GM19239 (cell line): Measurements from ENCODE around the gene ARL8A.
"Not testable (repeated sequence)": the region's sequence is repeated elsewhere in the genome, so short reads cannot be mapped to it uniquely, and the experiment has no call there.

ENCODE experiments used
- DNase-seq: peaks from one replicate; pipeline ENCODE4 v3.0.0; 2011; ENCODE audit warnings: low spot score; ENCODE audit not compliant: insufficient read length
- FAIRE-seq: peaks from 2 replicates; lab custom pipeline; 2011; peaks lifted over from hg19 to GRCh38; lab: Jason Lieb, UNC

ARL8A gene

GRCh38 chr1:202143768-202144401 is 652 bp downstream of the ARL8A start:
- DNase-seq, result peak; percentile 63

DNA sequence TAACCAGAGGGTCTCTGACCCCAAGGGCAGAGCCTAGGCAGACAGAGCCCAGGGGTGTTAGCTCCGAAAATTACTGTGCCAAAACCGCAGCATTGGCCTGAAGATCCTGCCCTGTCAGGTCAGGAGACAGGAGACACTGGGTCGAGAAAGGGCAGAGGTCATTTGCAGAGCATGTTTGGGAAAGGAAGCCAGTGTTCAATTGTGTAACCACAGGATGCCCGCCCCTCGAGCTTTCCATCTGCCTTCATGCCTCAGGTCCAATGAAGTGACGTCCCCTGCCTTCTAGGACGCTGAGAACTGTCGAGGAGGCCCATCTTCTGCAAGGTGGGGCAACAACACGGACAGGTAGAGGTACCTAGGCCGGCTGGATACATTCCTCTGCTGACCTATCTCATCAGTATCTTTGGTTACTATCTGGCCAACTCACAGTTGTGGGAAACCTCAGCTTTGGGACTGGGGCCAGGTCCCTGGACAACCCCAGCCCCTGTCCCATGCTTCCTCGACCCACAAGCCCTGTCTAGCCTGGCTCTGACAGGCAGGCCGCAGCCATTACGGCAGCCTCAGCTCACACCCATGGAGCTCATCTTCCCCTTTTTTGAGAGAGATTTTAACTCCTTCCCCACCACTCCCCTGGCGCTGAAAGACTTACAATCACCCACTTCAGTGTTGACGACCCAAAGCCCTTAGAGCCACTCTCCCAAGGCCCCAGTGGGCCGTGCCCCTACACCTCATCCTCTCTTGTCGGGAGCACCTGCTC is 1.3 kb downstream of the ARL8A start:
- FAIRE-seq, result no peak
- DNase-seq, result peak; percentile 56

More at GRCh38 chr1:202143768-202144401, 652 bp downstream of the ARL8A start:
- no peak for FAIRE-seq

DNA sequence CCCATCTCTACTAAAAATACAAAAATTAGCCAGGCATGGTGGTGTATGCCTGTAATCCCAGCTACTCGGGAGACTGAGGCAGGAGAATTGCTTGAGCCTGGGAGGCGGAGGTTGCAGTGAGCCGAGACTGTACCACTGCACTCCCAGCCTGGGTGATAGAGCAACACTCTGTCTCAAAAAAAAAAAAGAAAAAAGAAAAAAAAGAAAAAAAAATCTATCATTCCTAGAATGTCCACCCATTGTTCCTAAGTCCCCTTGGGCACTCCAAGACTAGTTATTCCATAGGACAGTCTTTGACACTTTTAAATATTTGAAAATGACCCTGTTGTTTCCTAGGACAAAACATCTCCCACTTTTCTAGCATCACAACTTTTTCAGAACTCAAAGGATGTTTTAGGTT is 3.1 kb downstream of the ARL8A start:
- FAIRE-seq, result not testable (repeated sequence)

GRCh38 chr1:202140833-202141232 is 3.7 kb downstream of the ARL8A start:
- FAIRE-seq, result no peak

More for the DNA sequence above, 3.1 kb downstream of the ARL8A start:
- not testable (repeated sequence) for DNase-seq

GRCh38 chr1:202135221-202135721 is 9.3 kb downstream of the ARL8A start:
- FAIRE-seq (peak; percentile 90), DNase-seq (peak; percentile 91)

More at GRCh38 chr1:202140833-202141232, 3.7 kb downstream of the ARL8A start:
- no peak for DNase-seq

DNA sequence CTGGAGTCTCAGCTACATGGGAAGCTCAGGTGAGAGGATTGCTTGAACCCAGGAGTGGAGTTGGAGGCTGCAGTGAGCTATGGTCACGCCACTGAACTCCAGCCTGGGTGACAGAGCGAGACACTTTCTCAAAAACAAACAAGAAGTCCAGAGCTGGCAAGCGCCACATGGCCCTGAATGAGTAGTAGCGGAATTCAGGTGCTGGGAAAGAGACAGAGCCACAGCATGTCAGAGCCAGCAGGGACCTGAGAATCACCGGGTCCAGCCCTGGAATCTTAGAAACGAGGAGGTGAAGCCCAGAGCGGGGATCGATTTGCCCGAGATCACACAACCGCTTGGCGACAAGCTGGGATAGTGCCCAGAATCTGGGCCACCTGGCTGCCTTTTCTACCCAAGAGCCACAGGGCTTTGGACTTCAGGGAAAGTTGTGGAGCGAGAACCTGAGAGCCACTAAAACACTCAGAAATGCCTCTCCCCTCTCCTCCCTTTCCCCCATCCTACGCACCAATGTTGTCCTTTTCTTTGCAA is 9.8 kb downstream of the ARL8A start:
- DNase-seq (no peak), FAIRE-seq (no peak)

- FAIRE-seq (no peak), DNase-seq (no peak)
These were observed 10.5 kb downstream of the ARL8A start for GRCh38 chr1:202133989-202134388.

DNA sequence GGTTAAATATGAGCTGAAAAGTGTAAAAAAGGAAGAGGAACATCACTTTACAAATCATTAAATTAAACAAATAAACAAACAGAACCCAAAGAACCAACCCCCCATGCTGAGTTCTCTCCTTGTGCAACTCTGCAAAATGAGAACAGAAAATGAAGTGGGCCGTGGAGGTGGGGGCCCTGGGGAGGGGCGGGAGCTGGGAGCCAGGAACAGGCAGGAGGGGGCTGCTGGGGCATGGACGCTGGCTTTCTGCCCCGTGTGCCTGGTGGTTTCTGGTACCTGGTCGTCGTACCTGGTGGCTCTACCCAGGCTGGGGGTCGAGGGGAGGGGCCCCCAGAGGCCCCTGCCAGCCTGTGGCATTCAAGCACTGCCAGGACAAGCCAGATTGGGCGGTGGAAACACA is 11.0 kb downstream of the ARL8A start:
- FAIRE-seq, result no peak
- DNase-seq, result no peak

DNA sequence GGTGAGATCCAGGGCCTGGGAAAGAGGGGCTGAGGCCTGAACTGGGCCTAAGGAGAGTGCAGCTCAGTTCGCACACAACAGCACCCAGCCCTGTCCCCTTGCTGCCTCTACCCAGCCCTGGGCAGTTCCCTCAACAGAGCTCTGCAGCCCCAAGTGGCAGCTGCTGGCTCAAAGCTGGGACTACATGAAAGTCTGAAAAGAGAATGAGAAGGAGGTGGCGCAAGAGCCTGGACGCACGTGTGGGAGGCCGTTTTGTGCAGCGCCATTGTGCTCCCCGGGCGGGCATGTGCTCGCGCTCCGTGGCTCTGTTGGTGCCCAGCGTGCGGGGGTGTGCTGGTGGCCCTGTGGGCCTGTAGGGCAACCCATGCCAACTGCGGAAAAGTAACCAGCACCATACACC is 11.5 kb downstream of the ARL8A start:
- FAIRE-seq, result no peak

GRCh38 chr1:202131956-202132821 is 12.3 kb downstream of the ARL8A start:
- DNase-seq, result no peak
- FAIRE-seq, result no peak

More for the DNA sequence above, 11.5 kb downstream of the ARL8A start:
- DNase-seq, result no peak

DNA sequence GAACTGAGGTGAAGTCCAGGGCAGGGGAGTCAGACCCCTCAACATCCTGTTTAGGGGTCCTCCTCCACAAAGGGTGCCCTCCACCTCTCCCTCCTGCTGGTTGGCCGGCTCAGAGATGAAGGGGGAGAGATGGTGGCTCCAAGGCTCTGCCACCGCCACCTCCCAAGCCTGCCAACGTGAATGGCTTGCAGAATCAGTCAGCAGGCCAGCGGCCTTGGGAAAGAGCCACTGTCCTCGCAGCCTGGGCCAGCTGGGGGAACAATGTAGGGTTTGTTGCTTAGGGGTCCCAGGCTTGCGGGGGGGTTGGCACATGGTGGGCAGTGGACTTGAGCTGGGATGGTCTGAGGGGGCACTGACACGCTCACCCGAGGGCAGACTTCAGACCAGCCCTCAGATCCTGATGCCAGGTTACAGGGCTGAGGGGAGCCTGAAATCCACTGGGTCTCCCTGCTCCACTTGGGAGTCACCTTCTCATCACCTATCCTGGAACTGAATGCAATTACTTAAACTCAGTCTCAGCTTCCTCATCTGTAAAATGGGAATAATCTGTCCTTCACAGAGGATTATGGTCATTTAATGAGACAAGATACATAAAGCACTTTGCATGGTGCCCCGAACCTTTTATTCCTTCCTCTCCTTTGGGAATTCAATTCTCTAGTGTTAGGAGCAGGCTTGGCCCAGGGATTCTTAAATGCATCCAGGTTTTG is 13.6 kb downstream of the ARL8A start:
- DNase-seq (no peak), FAIRE-seq (no peak)

GRCh38 chr1:202130297-202130721 is 14.2 kb downstream of the ARL8A start:
- FAIRE-seq, result no peak

GRCh38 chr1:202129453-202130296 is 14.9 kb downstream of the ARL8A start:
- DNase-seq (no peak), FAIRE-seq (no peak)

More at GRCh38 chr1:202130297-202130721, 14.2 kb downstream of the ARL8A start:
- DNase-seq, result no peak

- FAIRE-seq, result no peak
- DNase-seq, result no peak
These were observed 16.5 kb downstream of the ARL8A start for GRCh38 chr1:202127836-202128622.

- FAIRE-seq (no peak), DNase-seq (no peak)
These were observed 17.5 kb downstream of the ARL8A start for GRCh38 chr1:202127061-202127460.

- FAIRE-seq (no peak), DNase-seq (no peak)
These were observed 18.1 kb downstream of the ARL8A start for GRCh38 chr1:202126426-202126825.

GRCh38 chr1:202125611-202126010 is 18.9 kb downstream of the ARL8A start:
- no peak for FAIRE-seq

DNA sequence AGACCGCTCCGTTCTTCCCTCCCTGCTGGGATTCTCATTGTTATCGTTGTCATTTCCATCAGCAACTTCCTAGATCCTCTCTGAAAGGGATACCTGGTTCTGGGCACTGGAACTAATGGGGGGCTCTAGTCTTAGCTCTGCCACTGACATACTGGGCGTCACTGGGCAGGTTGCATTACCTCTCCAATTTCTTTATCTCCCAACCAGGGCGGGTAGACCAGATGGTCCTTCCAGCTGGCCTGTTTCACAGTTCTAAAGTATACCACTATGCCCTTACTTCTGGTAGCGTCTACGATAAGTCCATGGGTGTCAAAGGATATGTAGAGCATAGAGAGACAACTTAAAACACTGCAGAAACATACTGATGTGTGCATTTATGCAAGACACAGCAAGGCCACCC is 20.4 kb downstream of the ARL8A start:
- FAIRE-seq, result no peak
- DNase-seq, result no peak

More at GRCh38 chr1:202125611-202126010, 18.9 kb downstream of the ARL8A start:
- DNase-seq, result no peak
